IPS-11a (cell line): ENCODE data around the gene PLEKHG4B.

Experiments used
- H3K4me3 ChIP-seq: one replicate; pipeline ENCODE4 v1.5.1; 2013; ENCODE audit warnings: low read depth, low read length, control low read depth

Gene PLEKHG4B

GRCh38 chr5:74503-75109, 17.4 kb upstream of the PLEKHG4B start:
- no peak overlapping the region for H3K4me3 ChIP-seq

- no peak overlapping the region for H3K4me3 ChIP-seq
Measured at GRCh38 chr5:75331-76320, 16.3 kb upstream of the PLEKHG4B start.

DNA sequence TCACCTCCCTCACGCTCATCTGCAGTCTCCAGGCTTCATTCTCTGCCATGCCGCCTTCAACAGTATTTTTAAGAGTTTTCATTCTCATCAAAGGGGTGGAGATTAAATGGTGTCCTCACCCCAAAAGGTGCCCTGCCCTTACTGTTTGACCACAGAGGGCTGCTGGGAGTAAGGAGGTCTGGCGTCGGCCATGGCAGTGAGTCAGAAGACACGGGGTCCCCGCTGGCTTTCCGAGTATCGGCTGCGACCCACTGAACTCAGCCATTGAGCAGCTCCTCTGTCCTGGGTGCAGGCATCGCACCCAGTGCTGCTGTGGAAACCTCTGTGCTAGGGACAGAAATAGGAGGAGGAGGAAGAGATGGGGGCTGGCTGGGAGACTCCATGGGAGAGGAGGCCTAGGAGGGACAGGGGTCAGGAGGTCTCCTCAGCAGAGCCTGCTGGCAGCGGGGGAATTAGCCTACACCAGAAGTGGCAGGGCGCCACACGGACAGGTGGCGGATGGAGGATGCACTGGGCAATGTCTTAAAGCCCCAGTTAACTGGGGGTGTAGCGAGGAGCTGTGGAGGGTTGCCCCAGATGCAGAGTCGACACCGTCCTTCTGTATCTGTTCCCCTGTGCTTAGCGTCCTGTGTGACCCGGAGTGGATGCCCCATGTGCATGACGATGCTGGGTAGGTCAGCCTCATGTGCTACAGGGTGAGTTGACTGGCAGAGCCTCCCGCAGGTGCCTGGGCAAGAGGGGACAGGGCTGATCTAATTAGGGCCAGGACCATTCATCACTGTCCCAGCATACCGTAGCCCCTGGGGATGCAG, 15.4 kb upstream of the PLEKHG4B start:
- no peak overlapping the region for H3K4me3 ChIP-seq

DNA sequence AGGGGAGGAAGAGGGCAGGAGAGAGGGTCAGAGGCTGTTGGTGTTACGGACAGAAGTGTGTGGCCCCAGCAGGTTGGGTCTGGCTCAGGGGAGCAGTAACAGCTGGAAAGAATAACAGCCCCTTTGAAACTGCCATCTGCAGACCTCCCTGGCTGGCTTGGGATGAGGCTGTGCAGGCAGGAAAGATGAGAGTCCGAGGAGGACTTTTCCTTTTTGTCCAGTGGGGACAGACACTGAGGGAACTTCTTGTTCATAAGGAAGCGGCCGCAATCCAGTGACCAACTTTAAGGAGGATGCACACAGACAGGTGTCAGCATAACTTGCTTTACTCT, 14.8 kb upstream of the PLEKHG4B start:
- H3K4me3 ChIP-seq, result no peak overlapping the region

- no peak overlapping the region for H3K4me3 ChIP-seq
Measured at GRCh38 chr5:77546-77945, 14.4 kb upstream of the PLEKHG4B start.

GRCh38 chr5:77957-78804, 13.8 kb upstream of the PLEKHG4B start:
- no peak overlapping the region for H3K4me3 ChIP-seq

GRCh38 chr5:78805-79149, 13.2 kb upstream of the PLEKHG4B start:
- H3K4me3 ChIP-seq, result no peak overlapping the region

DNA sequence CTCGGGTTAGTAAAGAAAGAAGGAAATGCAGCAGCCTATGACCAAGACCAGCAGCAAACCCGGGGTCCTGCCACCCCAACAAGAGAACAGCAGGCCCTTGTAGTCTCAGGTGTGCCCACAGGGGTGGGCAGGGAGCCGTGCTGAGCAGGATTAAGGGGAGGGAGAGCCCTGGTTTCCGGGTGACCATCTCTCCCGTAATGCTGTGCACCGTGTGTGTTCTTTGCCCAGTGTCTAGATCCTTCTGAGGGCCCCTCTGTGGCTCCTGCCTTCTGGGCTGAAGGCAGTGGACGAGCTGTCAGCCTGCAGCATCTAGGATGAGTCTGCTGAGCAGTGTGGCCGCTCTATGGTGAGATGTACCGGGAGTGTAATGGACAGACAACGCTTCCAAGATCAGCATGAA, 12.7 kb upstream of the PLEKHG4B start:
- H3K4me3 ChIP-seq, result no peak overlapping the region

GRCh38 chr5:79821-80220, 12.1 kb upstream of the PLEKHG4B start:
- H3K4me3 ChIP-seq, result no peak overlapping the region

GRCh38 chr5:81391-82021, 10.5 kb upstream of the PLEKHG4B start:
- H3K4me3 ChIP-seq, result no peak overlapping the region

GRCh38 chr5:82097-82496, 9.9 kb upstream of the PLEKHG4B start:
- no peak overlapping the region for H3K4me3 ChIP-seq

GRCh38 chr5:82570-82969, 9.4 kb upstream of the PLEKHG4B start:
- H3K4me3 ChIP-seq, result no peak overlapping the region

GRCh38 chr5:83029-83428, 8.9 kb upstream of the PLEKHG4B start:
- no peak overlapping the region for H3K4me3 ChIP-seq

DNA sequence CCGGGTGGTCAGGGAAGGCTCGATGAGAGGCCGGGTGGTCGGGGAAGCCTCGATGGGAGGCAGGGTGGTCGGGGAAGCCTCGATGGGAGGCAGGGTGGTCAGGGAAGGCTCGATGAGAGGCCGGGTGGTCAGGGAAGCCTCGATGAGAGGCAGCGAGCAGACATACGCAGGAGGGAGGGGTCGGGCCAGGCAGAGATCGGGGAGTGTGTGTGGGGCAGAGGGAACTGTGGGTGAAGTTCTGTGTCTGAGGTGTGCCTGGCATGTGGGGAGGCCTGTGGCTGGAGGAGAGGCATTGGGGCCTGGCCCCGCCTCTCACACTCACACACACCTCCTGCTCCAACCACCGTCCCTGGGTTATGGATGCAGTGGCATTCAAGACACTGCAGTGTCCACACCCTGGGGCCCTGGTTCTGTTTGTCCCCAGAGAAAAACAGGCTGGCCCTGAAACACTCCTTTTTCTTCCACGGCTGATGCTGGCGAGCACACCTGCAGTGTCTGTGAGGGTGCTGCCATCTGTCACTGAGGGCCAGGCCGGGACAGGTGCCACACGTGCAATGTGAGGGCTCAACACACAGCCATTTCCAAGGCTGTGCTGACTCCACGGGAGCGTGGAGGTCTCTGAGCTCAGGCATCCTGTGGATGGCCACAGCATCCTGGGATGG, 6.5 kb upstream of the PLEKHG4B start:
- no peak overlapping the region for H3K4me3 ChIP-seq

DNA sequence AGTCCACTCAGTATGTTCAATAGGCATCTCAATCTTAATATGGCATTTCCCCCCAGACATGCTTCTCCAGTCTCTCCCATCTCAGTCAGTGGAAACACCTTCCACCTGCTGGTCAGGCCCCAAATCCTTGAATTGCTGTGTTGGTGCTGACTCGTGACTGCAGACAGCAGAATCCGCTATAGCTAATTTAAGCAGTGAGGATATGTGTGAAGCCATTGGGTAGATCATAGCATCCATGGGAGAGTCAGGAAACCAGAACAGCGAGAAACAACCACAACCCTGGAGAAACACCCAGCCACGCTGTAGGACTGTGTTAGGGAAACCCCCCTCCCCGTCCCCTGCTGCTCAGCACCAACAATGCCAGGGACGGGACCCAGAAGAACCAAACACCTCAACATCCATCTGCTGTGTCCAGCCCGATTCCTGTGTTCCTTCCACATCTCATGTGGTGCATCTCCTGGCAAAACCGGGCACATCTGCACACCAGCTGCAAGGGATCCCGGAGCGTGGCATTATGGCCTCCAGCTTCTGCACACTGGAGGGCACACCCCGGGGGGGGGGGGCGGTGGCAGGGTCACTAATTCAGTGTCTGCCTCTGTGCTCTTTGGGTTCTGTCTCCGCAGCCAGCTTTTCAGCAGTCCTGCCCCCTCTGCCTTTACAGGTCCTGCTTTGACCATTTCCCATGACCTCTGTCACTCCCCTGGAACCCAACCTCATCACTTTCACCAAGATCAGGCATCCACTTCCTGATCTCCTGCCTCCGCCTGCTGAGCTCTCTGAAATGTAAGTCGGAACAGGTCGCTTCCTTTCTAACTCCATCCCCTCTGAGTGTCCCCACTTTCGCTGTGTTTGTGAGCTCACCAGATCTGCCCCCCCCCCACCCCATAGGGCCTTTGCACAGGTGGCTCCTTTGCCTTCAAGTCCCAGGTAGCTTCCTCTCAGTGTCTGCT, 2.4 kb upstream of the PLEKHG4B start:
- no peak overlapping the region for H3K4me3 ChIP-seq

DNA sequence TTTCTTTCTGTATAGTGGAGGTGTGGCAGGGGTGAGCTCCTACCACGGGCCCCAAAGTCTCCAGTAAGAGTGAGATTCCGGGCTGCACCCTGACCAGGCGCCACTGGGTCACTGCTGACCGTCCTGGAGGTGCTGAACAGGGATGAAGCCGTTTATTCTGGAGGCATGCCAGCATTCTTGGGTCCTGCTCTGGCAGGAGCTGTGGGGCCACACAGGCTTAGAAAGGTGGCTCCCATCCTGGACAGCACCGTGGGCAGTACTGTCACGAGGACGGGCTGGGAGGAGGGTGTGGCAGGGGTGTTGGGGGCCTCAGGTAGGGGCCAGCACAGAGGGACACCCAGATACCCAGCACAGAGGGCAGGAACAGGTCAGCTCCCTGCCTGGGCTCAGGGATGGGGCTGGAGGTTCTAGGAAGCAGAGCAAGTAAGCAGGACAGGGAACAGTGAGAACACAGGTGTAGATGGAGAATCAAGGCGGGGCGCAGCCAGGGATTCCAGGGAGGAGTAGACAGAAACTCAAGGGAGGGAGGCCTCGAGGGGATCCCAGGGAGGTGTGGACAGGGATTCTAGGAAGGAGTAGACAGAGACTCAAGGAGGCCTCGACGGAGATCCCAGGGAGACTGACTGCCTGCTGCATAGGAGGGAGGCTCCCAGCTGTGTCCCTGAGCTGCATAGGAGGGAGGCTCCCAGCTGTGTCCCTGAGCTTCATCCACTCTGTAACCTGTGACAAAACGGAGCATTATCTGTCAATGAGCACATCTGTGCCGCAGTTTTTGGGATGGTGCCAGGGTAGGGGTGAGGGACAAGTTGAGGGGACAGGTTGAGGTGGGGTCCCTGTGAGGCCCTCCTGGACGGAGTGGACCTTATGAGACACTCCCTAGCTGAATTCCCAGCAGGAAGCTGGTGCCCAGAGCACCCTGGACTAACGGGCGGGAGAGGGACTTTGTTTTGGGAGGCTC, 1.1 kb upstream of the PLEKHG4B start:
- no peak overlapping the region for H3K4me3 ChIP-seq

- H3K4me3 ChIP-seq, result peak overlapping the region; percentile 38
Measured at GRCh38 chr5:92401-93220, 643 bp downstream of the PLEKHG4B start.
